HEK293 (cell line): ENCODE data around the gene LYRM1.

Source experiments
- CTCF ChIA-PET: fragments of 350-600 bp; formaldehyde crosslinking; extraction: SDS; loops from one replicate; lab custom pipeline; 2021; ENCODE audit warnings: antibody characterized with exemption; lab: Yijun Ruan, JAX
- POLR2A ChIA-PET: fragments of 300-600 bp; formaldehyde crosslinking; extraction: SDS; loops from one replicate; lab custom pipeline; 2020; ENCODE audit warnings: antibody characterized with exemption, inconsistent platforms; lab: Yijun Ruan, JAX
- H3K27ac ChIP-seq: fragments of 200-500 bp; sonication (Bioruptor generic); 2 replicates; pipeline ENCODE4 v1.5.1; 2014; ENCODE audit warnings: low read depth, low read length, control low read depth, inconsistent platforms; ENCODE audit errors: extremely low read depth
- H3K36me3 ChIP-seq, 2 experiments: fragments of 200-500 bp in 1 of 2; sonication (Bioruptor generic) in 1 of 2; 1 replicate in 1 of 2; 2 replicates in 1 of 2; pipeline ENCODE4 v1.5.1; 2014 to 2017; ENCODE audit warnings: inconsistent platforms in 2 of 2, low read length in 2 of 2; ENCODE audit not compliant: control insufficient read depth in 2 of 2, insufficient read depth in 1 of 2
- H3K4me1 ChIP-seq: fragments of 200-500 bp; sonication (Bioruptor generic); 2 replicates; pipeline ENCODE4 v1.5.1; 2014; ENCODE audit warnings: mild to moderate bottlenecking, low read length, inconsistent platforms; ENCODE audit not compliant: control insufficient read depth, insufficient read depth
- H3K4me3 ChIP-seq: 2 replicates; pipeline ENCODE4 v1.5.1; 2011; ENCODE audit warnings: low read depth, mild to moderate bottlenecking, control low read depth, low read length, moderate library complexity
- H3K9me3 ChIP-seq: fragments of 200-500 bp; sonication (Bioruptor generic); 2 replicates; pipeline ENCODE4 v1.5.1; 2014; ENCODE audit warnings: low read depth, low read length, inconsistent platforms; ENCODE audit not compliant: control insufficient read depth, insufficient read depth
- FEZF1 ChIP-seq: fragments of 450-650 bp; formaldehyde crosslinking; IDR thresholded peaks from 2 replicates; pipeline ENCODE4 v1.5.1; 2016; ENCODE audit warnings: missing biosample characterization, missing genetic modification characterization
- REST ChIP-seq: fragments of 450-650 bp; formaldehyde crosslinking; IDR thresholded peaks from 2 replicates; pipeline ENCODE4 v1.5.1; 2016; ENCODE audit warnings: missing biosample characterization, missing genetic modification characterization
- SCRT2 ChIP-seq: fragments of 450-650 bp; formaldehyde crosslinking; IDR thresholded peaks from 2 replicates; pipeline ENCODE4 v1.5.1; 2016; ENCODE audit warnings: missing biosample characterization, missing genetic modification characterization
- SP7 ChIP-seq: fragments of 450-650 bp; formaldehyde crosslinking; IDR thresholded peaks from 2 replicates; pipeline ENCODE4 v1.5.1; 2016; ENCODE audit warnings: missing biosample characterization, missing genetic modification characterization
- TCF7L2 ChIP-seq: IDR thresholded peaks from 2 replicates; pipeline ENCODE4 v1.6.1; 2011; ENCODE audit warnings: low read depth, mild to moderate bottlenecking, inconsistent platforms, low read length, moderate library complexity, borderline replicate concordance
- ZBTB6 ChIP-seq: fragments of 450-650 bp; formaldehyde crosslinking; IDR thresholded peaks from 2 replicates; pipeline ENCODE4 v1.5.1; 2017; ENCODE audit warnings: missing biosample characterization, missing genetic modification characterization
- ZEB2 ChIP-seq: fragments of 450-650 bp; formaldehyde crosslinking; IDR thresholded peaks from 2 replicates; pipeline ENCODE4 v1.5.1; 2016; ENCODE audit warnings: missing biosample characterization, missing genetic modification characterization
- ZFHX2 ChIP-seq: fragments of 450-650 bp; formaldehyde crosslinking; conservative IDR thresholded peaks from 2 replicates; pipeline ENCODE4 v1.5.1; 2016; ENCODE audit warnings: missing biosample characterization, missing genetic modification characterization
- ZFP69B ChIP-seq: fragments of 450-650 bp; formaldehyde crosslinking; IDR thresholded peaks from 2 replicates; pipeline ENCODE4 v1.5.1; 2016; ENCODE audit warnings: missing biosample characterization, missing genetic modification characterization
- ZNF133 ChIP-seq: fragments of 450-650 bp; formaldehyde crosslinking; IDR thresholded peaks from 2 replicates; pipeline ENCODE4 v1.5.1; 2016; ENCODE audit warnings: missing biosample characterization, missing genetic modification characterization
- ZNF175 ChIP-seq: fragments of 450-650 bp; formaldehyde crosslinking; IDR thresholded peaks from 2 replicates; pipeline ENCODE4 v1.5.1; 2016; ENCODE audit warnings: missing biosample characterization, missing genetic modification characterization
- ZNF223 ChIP-seq: fragments of 450-650 bp; formaldehyde crosslinking; IDR thresholded peaks from 2 replicates; pipeline ENCODE4 v1.5.1; 2016; ENCODE audit warnings: missing biosample characterization, missing genetic modification characterization
- ZNF280D ChIP-seq: fragments of 450-650 bp; formaldehyde crosslinking; IDR thresholded peaks from 2 replicates; pipeline ENCODE4 v1.5.1; 2016; ENCODE audit warnings: missing biosample characterization, missing genetic modification characterization
- ZNF449 ChIP-seq: fragments of 450-650 bp; formaldehyde crosslinking; IDR thresholded peaks from 2 replicates; pipeline ENCODE4 v1.5.1; 2017; ENCODE audit warnings: missing biosample characterization, mild to moderate bottlenecking, missing genetic modification characterization, moderate library complexity
- ZNF791 ChIP-seq: fragments of 450-650 bp; formaldehyde crosslinking; IDR thresholded peaks from 2 replicates; pipeline ENCODE4 v1.5.1; 2016; ENCODE audit warnings: missing biosample characterization, missing genetic modification characterization
- ZNF837 ChIP-seq: fragments of 450-650 bp; formaldehyde crosslinking; IDR thresholded peaks from 2 replicates; pipeline ENCODE4 v1.5.1; 2016; ENCODE audit warnings: missing biosample characterization, missing genetic modification characterization
- ZSCAN4 ChIP-seq: fragments of 450-650 bp; formaldehyde crosslinking; IDR thresholded peaks from 2 replicates; pipeline ENCODE4 v1.5.1; 2017; ENCODE audit warnings: missing biosample characterization, missing genetic modification characterization

LYRM1 gene

GRCh38 chr16:20883554-20884239 lies 16.9 kb upstream of the LYRM1 start:
- Histone ChIP-seq H3K4me3 (no peak overlapping the region), H3K27ac (no peak overlapping the region), H3K36me3 (no peaks in the 10 kb centered on the region), H3K9me3 (no peaks in the 10 kb centered on the region), H3K4me1 (peaks cover 3% of the 10 kb centered on the region; the same call in 1 of the 2 replicates)
- POLR2A ChIA-PET = no interaction called here
- CTCF ChIA-PET = interaction anchor here (1.0 kb wide), 1 partner anchor 214 kb away, joined by 3 read pairs; no protein-coding TSS in a partner anchor
- TF ChIP-seq SCRT2 (0 out of 2 replicates have a peak, but pooled peaks have one; percentile 28), FEZF1 (tag by site-specific recombination) (peak; percentile 49; the same call in 1 of the 2 replicates), SP7 (no peak)

- ChIA-PET POLR2A (no interaction called here), CTCF (no interaction called here)
- H3K4me3 ChIP-seq = no peak overlapping the region
- H3K4me1 ChIP-seq = no peaks in the 10 kb centered on the region
- H3K9me3 ChIP-seq = no peaks in the 10 kb centered on the region
- H3K36me3 ChIP-seq = no peaks in the 10 kb centered on the region
- no peak overlapping the region for H3K27ac ChIP-seq
- no peak for TF ChIP-seq ZNF280D
- peak; percentile 56; the same call in 1 of the 2 replicates for TF ChIP-seq ZNF449 (tag by site-specific recombination)
- TF ChIP-seq, all 188 proteins: peak for 1
Observed at GRCh38 chr16:20884240-20884556, 16.4 kb upstream of the LYRM1 start.

GRCh38 chr16:20886320-20886719 lies 14.3 kb upstream of the LYRM1 start:
- TF ChIP-seq ZFHX2 (tag by site-specific recombination) (no peak), ZEB2 (tag by site-specific recombination) (no peak)
- Histone ChIP-seq H3K27ac (no peak overlapping the region), H3K36me3 (no peaks in the 10 kb centered on the region), H3K4me3 (no peak overlapping the region), H3K4me1 (no peaks in the 10 kb centered on the region), H3K9me3 (no peaks in the 10 kb centered on the region)
- POLR2A ChIA-PET = no interaction called here
- CTCF ChIA-PET = no interaction called here

- Histone ChIP-seq H3K36me3 (peaks cover 0 to 6% of the 10 kb centered on the region in 2 experiments; a peak in 1 of 3 replicates), H3K9me3 (no peaks in the 10 kb centered on the region), H3K4me3 (no peak overlapping the region), H3K4me1 (no peaks in the 10 kb centered on the region), H3K27ac (no peak overlapping the region)
- ChIA-PET CTCF (no interaction called here), POLR2A (no interaction called here)
- TF ChIP-seq FEZF1 (tag by site-specific recombination) (no peak), ZBTB6 (tag by site-specific recombination) (no peak), ZNF175 (tag by site-specific recombination) (no peak), ZFP69B (tag by site-specific recombination) (no peak), ZSCAN4 (tag by site-specific recombination) (no peak), REST (no peak), ZNF791 (tag by site-specific recombination) (no peak), ZNF223 (tag by site-specific recombination) (no peak), ZNF837 (tag by site-specific recombination) (no peak), ZNF133 (tag by site-specific recombination) (no peak), TCF7L2 (no peak)
Observed at GRCh38 chr16:20887207-20887606, 13.4 kb upstream of the LYRM1 start.
